ENCODE data around the gene PRR3. TPM values are rescaled to one million over a fixed set of nuclear protein-coding genes. Genes with fewer than 3 reads are reported as not detected.

PRR3 gene
- polyA plus RNA-seq, 1 donor = 18.5 TPM

DNA sequence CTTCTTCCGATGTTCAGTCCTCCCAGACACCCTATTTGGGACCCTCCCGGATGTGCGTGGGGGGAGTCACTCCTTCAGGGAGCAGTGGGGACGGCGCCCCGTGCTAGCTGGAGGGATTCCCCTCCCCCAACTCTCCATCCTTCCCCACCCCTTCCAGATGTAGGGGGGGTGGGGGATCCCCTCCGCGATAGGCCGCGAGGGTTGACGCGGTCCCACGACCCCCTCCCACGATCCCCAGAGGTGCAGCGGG, 1.4 kb upstream of the PRR3 start:
- Histone ChIP-seq H3K27ac (ENCODE audit: low read length) (peak overlapping the region; percentile 100), H3K36me3 (ENCODE audit: control insufficient read depth, insufficient read depth, low read length) (peaks cover 36% of the 10 kb centered on the region), H3K27me3 (ENCODE audit: control insufficient read depth, insufficient read depth, low read length) (no peaks in the 10 kb centered on the region), H3K4me3 (ENCODE audit: low read length) (peak overlapping the region; percentile 98), H3K4me1 (ENCODE audit: control insufficient read depth, insufficient read depth, low read length) (peaks cover 7% of the 10 kb centered on the region), H3K9me3 (ENCODE audit: control insufficient read depth, low read depth, low read length) (no peaks in the 10 kb centered on the region)
- WGBS (ENCODE audit: insufficient coverage, low lambda C conversion rate) = no CpG with 5 or more reads among the region's 15 CpGs
- DNase-seq = no peak

GRCh38 chr6:30556066-30556905, 809 bp upstream of the PRR3 start, which contains the start of gene GNL1:
TSS of gene GNL1 (minus strand) at chr6:30556489. CDS start at chr6:30556203, 286 bp downstream.
- Histone ChIP-seq H3K9me3 (ENCODE audit: control insufficient read depth, low read depth, low read length) (no peaks in the 10 kb centered on the region), H3K4me3 (ENCODE audit: low read length) (peak within 1 kb of the TSS; percentile 98), H3K36me3 (ENCODE audit: control insufficient read depth, insufficient read depth, low read length) (peaks cover 30% of the 10 kb centered on the region), H3K27ac (ENCODE audit: low read length) (peak within 1 kb of the TSS; percentile 100), H3K27me3 (ENCODE audit: control insufficient read depth, insufficient read depth, low read length) (no peaks in the 10 kb centered on the region), H3K4me1 (ENCODE audit: control insufficient read depth, insufficient read depth, low read length) (peaks cover 7% of the 10 kb centered on the region)
- no CpG with 5 or more reads among the region's 71 CpGs for WGBS (ENCODE audit: insufficient coverage, low lambda C conversion rate)
- peak; percentile 95 to 97 for DNase-seq

GRCh38 chr6:30557683-30557981, 537 bp downstream of the PRR3 start:
- peak in 1 of 2 donors; percentile 40 for DNase-seq
- Histone ChIP-seq H3K4me1 (ENCODE audit: control insufficient read depth, insufficient read depth, low read length) (peaks cover 7% of the 10 kb centered on the region), H3K27ac (ENCODE audit: low read length) (peak overlapping the region; percentile 100), H3K9me3 (ENCODE audit: control insufficient read depth, low read depth, low read length) (no peaks in the 10 kb centered on the region), H3K4me3 (ENCODE audit: low read length) (peak overlapping the region; percentile 98), H3K36me3 (ENCODE audit: control insufficient read depth, insufficient read depth, low read length) (peaks cover 26% of the 10 kb centered on the region), H3K27me3 (ENCODE audit: control insufficient read depth, insufficient read depth, low read length) (no peaks in the 10 kb centered on the region)
- no CpG with 5 or more reads among the region's 6 CpGs for WGBS (ENCODE audit: insufficient coverage, low lambda C conversion rate)

- no CpG with 5 or more reads among the region's 3 CpGs for WGBS (ENCODE audit: insufficient coverage, low lambda C conversion rate)
- H3K9me3 ChIP-seq (ENCODE audit: control insufficient read depth, low read depth, low read length) = no peaks in the 10 kb centered on the region
- DNase-seq = no peak
- peaks cover 7% of the 10 kb centered on the region for H3K4me1 ChIP-seq (ENCODE audit: control insufficient read depth, insufficient read depth, low read length)
- H3K27me3 ChIP-seq (ENCODE audit: control insufficient read depth, insufficient read depth, low read length) = no peaks in the 10 kb centered on the region
- peaks cover 16% of the 10 kb centered on the region for H3K36me3 ChIP-seq (ENCODE audit: control insufficient read depth, insufficient read depth, low read length)
- H3K27ac ChIP-seq (ENCODE audit: low read length) = no peak overlapping the region
- H3K4me3 ChIP-seq (ENCODE audit: low read length) = no peak overlapping the region
Measured at GRCh38 chr6:30560930-30561329, 3.8 kb downstream of the PRR3 start.

DNA sequence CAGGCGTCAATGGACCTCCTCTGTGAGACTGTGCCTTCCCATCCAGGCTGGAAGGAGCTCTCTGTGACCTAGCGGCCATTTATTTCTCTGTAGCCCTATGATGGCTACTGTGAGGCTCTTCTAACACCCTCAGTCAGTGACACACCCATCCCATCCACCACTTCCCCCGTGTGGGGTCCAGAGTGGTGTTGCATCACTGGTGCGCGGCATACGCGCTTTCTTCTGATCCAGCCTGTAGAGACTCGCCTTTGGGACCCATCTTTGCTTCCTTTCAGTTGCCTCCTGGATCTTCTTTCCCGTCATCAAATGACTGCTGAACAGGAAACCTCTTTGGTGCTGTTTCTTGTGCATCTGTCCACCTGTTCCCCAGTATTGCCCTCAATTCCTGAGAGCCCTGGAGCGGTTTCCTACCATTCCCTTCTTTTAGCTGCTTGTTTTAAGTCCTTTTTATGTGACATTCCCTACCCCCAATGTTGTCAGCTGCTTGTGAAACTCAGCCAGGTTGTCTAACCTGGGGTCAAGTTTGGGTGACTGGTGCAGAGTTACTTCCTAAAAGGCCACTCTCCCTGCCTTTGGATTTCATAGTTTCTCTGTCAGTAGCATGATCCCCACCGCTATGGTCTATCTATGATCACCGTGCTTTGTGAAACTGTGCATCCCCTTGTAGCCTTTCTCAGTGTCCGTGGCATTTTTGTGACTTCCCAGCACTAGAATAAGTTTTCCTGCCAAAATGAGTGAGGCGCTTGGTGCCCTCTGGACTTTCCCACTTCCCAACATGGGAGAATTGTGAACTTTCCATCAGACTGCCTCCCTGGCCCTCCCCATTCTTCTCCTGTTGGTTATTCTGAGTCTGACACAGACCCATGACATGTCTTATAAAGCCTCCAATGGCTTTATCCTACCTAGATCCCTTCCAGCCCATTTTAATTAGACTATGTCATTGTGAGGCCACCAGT, 5.7 kb downstream of the PRR3 start:
- peaks cover 6% of the 10 kb centered on the region for H3K4me1 ChIP-seq (ENCODE audit: control insufficient read depth, insufficient read depth, low read length)
- WGBS (ENCODE audit: insufficient coverage, low lambda C conversion rate) = 86% methylated on average over 1 of the region's 14 CpGs
- no peaks in the 10 kb centered on the region for H3K27me3 ChIP-seq (ENCODE audit: control insufficient read depth, insufficient read depth, low read length)
- no peaks in the 10 kb centered on the region for H3K9me3 ChIP-seq (ENCODE audit: control insufficient read depth, low read depth, low read length)
- H3K4me3 ChIP-seq (ENCODE audit: low read length) = no peak overlapping the region
- DNase-seq = no peak
- H3K36me3 ChIP-seq (ENCODE audit: control insufficient read depth, insufficient read depth, low read length) = peaks cover 16% of the 10 kb centered on the region
- H3K27ac ChIP-seq (ENCODE audit: low read length) = no peak overlapping the region

GRCh38 chr6:30564114-30564513, 7.0 kb downstream of the PRR3 start:
- no peaks in the 10 kb centered on the region for H3K4me1 ChIP-seq (ENCODE audit: control insufficient read depth, insufficient read depth, low read length)
- H3K27ac ChIP-seq (ENCODE audit: low read length) = no peak overlapping the region
- DNase-seq = no peak
- H3K27me3 ChIP-seq (ENCODE audit: control insufficient read depth, insufficient read depth, low read length) = no peaks in the 10 kb centered on the region
- no CpG with 5 or more reads among the region's 1 CpG for WGBS (ENCODE audit: insufficient coverage, low lambda C conversion rate)
- no peaks in the 10 kb centered on the region for H3K9me3 ChIP-seq (ENCODE audit: control insufficient read depth, low read depth, low read length)
- peaks cover 16% of the 10 kb centered on the region for H3K36me3 ChIP-seq (ENCODE audit: control insufficient read depth, insufficient read depth, low read length)
- H3K4me3 ChIP-seq (ENCODE audit: low read length) = no peak overlapping the region

- no peaks in the 10 kb centered on the region for H3K27me3 ChIP-seq (ENCODE audit: control insufficient read depth, insufficient read depth, low read length)
- H3K9me3 ChIP-seq (ENCODE audit: control insufficient read depth, low read depth, low read length) = no peaks in the 10 kb centered on the region
- H3K4me1 ChIP-seq (ENCODE audit: control insufficient read depth, insufficient read depth, low read length) = no peaks in the 10 kb centered on the region
- H3K4me3 ChIP-seq (ENCODE audit: low read length) = no peak overlapping the region
- DNase-seq = no peak
- H3K27ac ChIP-seq (ENCODE audit: low read length) = no peak overlapping the region
- peaks cover 16% of the 10 kb centered on the region for H3K36me3 ChIP-seq (ENCODE audit: control insufficient read depth, insufficient read depth, low read length)
Measured at GRCh38 chr6:30565772-30566171, 8.7 kb downstream of the PRR3 start.

DNA sequence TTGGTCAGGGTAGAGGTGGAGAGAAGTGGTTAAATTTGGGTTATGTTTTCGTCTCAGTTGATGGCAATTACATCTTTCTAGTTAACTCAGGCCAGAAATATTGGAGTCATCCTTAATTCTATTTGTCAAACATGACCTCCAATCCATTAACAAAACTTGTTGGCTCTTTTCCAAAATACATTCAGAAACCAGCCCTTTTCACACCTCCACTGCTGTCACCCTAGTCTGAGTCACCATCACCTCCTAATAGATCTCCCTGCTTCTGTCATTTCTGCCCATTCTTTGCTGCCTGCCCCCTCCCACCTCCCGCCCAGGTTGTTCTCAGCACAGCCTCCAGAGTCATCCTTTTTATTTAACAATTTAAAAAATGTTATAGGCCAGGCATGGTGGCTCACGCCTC, 11.2 kb downstream of the PRR3 start:
- H3K9me3 ChIP-seq (ENCODE audit: control insufficient read depth, low read depth, low read length) = no peaks in the 10 kb centered on the region
- no peak overlapping the region for H3K4me3 ChIP-seq (ENCODE audit: low read length)
- no peaks in the 10 kb centered on the region for H3K27me3 ChIP-seq (ENCODE audit: control insufficient read depth, insufficient read depth, low read length)
- no CpG with 5 or more reads among the region's 3 CpGs for WGBS (ENCODE audit: insufficient coverage, low lambda C conversion rate)
- H3K27ac ChIP-seq (ENCODE audit: low read length) = no peak overlapping the region
- peaks cover 2% of the 10 kb centered on the region for H3K36me3 ChIP-seq (ENCODE audit: control insufficient read depth, insufficient read depth, low read length)
- H3K4me1 ChIP-seq (ENCODE audit: control insufficient read depth, insufficient read depth, low read length) = peaks cover 10% of the 10 kb centered on the region
- DNase-seq = no peak

GRCh38 chr6:30570263-30570662, 13.2 kb downstream of the PRR3 start:
- Histone ChIP-seq H3K9me3 (ENCODE audit: control insufficient read depth, low read depth, low read length) (no peaks in the 10 kb centered on the region), H3K27me3 (ENCODE audit: control insufficient read depth, insufficient read depth, low read length) (no peaks in the 10 kb centered on the region), H3K4me1 (ENCODE audit: control insufficient read depth, insufficient read depth, low read length) (peaks cover 25% of the 10 kb centered on the region), H3K36me3 (ENCODE audit: control insufficient read depth, insufficient read depth, low read length) (no peaks in the 10 kb centered on the region), H3K4me3 (ENCODE audit: low read length) (peak overlapping the region; percentile 85), H3K27ac (ENCODE audit: low read length) (no peak overlapping the region)
- no CpG with 5 or more reads among the region's 1 CpG for WGBS (ENCODE audit: insufficient coverage, low lambda C conversion rate)
- DNase-seq = no peak

DNA sequence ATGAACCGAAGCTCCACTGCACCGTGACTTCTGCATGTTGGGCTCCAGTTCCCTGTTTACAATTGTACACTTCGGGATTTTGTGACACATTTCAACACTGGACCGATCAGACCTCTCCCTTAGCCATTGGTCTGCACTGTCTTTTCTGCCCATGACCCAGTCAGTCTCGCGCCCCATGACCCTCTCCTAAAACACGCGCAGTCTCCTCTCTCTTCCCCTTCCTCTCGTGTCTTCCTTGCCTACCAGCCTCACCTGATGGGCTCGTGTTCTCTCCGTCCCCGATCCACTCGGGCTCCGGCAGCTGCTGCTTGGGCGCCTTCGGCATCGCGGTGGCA, 13.6 kb downstream of the PRR3 start:
- H3K4me1 ChIP-seq (ENCODE audit: control insufficient read depth, insufficient read depth, low read length) = peaks cover 25% of the 10 kb centered on the region
- no peaks in the 10 kb centered on the region for H3K9me3 ChIP-seq (ENCODE audit: control insufficient read depth, low read depth, low read length)
- peak overlapping the region; percentile 85 for H3K4me3 ChIP-seq (ENCODE audit: low read length)
- WGBS (ENCODE audit: insufficient coverage, low lambda C conversion rate) = 0% methylated on average over 1 of the region's 18 CpGs
- peak overlapping the region; percentile 95 for H3K27ac ChIP-seq (ENCODE audit: low read length)
- DNase-seq = peak in 1 of 2 donors; percentile 18
- no peaks in the 10 kb centered on the region for H3K36me3 ChIP-seq (ENCODE audit: control insufficient read depth, insufficient read depth, low read length)
- no peaks in the 10 kb centered on the region for H3K27me3 ChIP-seq (ENCODE audit: control insufficient read depth, insufficient read depth, low read length)

All from large intestine (tissue), 3 donors.